IMR-90 (cell line): ENCODE data around the gene INSYN2A. TPM values are rescaled to one million over a fixed set of nuclear protein-coding genes. Genes with fewer than 3 reads are reported as not detected.

Source experiments
- ATAC-seq: fragments of 200-7000 bp; cut with Tn5 transposase; 2 replicates; pipeline ENCODE4 v1.9.1; 2020; ENCODE audit warnings: low read depth, mild to moderate bottlenecking, moderate library complexity
- BruUV-seq: library from RNA; stranded (reverse); fragments of 400-500 nt; replicated peaks from 2 replicates; lab custom pipeline; 2021; lab: Mats Ljungman, UMichigan
- CTCF ChIA-PET: fragments of 300-600 bp; formaldehyde crosslinking; extraction: SDS; loops from one replicate; lab custom pipeline; 2021; ENCODE audit warnings: antibody characterized with exemption; lab: Yijun Ruan, JAX
- POLR2A ChIA-PET: fragments of 300-600 bp; sonication (Branson Sonifier 250); formaldehyde crosslinking; loops from one replicate; lab custom pipeline; 2022; ENCODE audit warnings: antibody characterized with exemption; ENCODE audit not compliant: unreplicated experiment; lab: Charles Lee
- DNase-seq: peaks from one replicate; pipeline ENCODE4 v3.0.0; 2013
- H2AFZ ChIP-seq: replicated peaks from 2 replicates; pipeline ENCODE3; 2013; ENCODE audit warnings: low read length, mild to moderate bottlenecking; ENCODE audit not compliant: poor library complexity
- H2AK5ac ChIP-seq: 2 replicates; pipeline ENCODE4 v1.6.1; 2013; ENCODE audit warnings: low read depth, low read length, inconsistent platforms
- H2AK9ac ChIP-seq: replicated peaks from 2 replicates; pipeline ENCODE3; 2013; ENCODE audit warnings: mild to moderate bottlenecking, low read depth, low read length, moderate library complexity; ENCODE audit not compliant: poor library complexity
- H2BK120ac ChIP-seq: 2 replicates; pipeline ENCODE4 v1.6.1; 2013; ENCODE audit warnings: low read depth, low read length, inconsistent platforms
- H2BK15ac ChIP-seq: 3 replicates; pipeline ENCODE4 v1.6.1; 2013; ENCODE audit warnings: low read depth, low read length, inconsistent platforms
- H2BK20ac ChIP-seq: 2 replicates; pipeline ENCODE4 v1.6.1; 2013; ENCODE audit warnings: low read depth, mild to moderate bottlenecking, inconsistent platforms, low read length, moderate library complexity
- H2BK5ac ChIP-seq: 2 replicates; pipeline ENCODE4 v1.6.1; 2013; ENCODE audit warnings: mild to moderate bottlenecking, low read depth, low read length, inconsistent platforms; ENCODE audit not compliant: poor library complexity, severe bottlenecking
- H3K14ac ChIP-seq: replicated peaks from 2 replicates; pipeline ENCODE4 v1.6.1; 2013; ENCODE audit warnings: low read depth, low read length, inconsistent platforms
- H3K18ac ChIP-seq: 2 replicates; pipeline ENCODE4 v1.6.1; 2013; ENCODE audit warnings: low read depth, low read length, control low read depth
- H3K23ac ChIP-seq: 2 replicates; pipeline ENCODE4 v1.6.1; 2013; ENCODE audit warnings: low read depth, low read length, inconsistent platforms
- H3K27ac ChIP-seq: 2 replicates; pipeline ENCODE4 v1.5.1; 2013; ENCODE audit warnings: mild to moderate bottlenecking, control low read depth, low read length; ENCODE audit not compliant: insufficient read depth
- H3K27me3 ChIP-seq: 2 replicates; pipeline ENCODE4 v1.6.1; 2013; ENCODE audit warnings: low read length; ENCODE audit not compliant: control insufficient read depth, insufficient read depth
- H3K36me3 ChIP-seq: 2 replicates; pipeline ENCODE4 v1.6.1; 2013; ENCODE audit warnings: low read length, mixed read lengths; ENCODE audit not compliant: control insufficient read depth, insufficient read depth
- H3K4ac ChIP-seq: 2 replicates; pipeline ENCODE4 v1.6.1; 2013; ENCODE audit warnings: low read depth, low read length, inconsistent platforms
- H3K4me1 ChIP-seq: 2 replicates; pipeline ENCODE4 v1.6.1; 2013; ENCODE audit warnings: low read length, mixed read lengths; ENCODE audit not compliant: control insufficient read depth, insufficient read depth
- H3K4me2 ChIP-seq: 2 replicates; pipeline ENCODE4 v1.6.1; 2013; ENCODE audit warnings: low read depth, mild to moderate bottlenecking, control low read depth, low read length, moderate library complexity
- H3K4me3 ChIP-seq: 2 replicates; pipeline ENCODE4 v1.5.1; 2013; ENCODE audit warnings: low read depth, mild to moderate bottlenecking, control low read depth, low read length, moderate library complexity; ENCODE audit not compliant: insufficient read depth
- H3K56ac ChIP-seq: 2 replicates; pipeline ENCODE4 v1.6.1; 2013; ENCODE audit warnings: low read length, inconsistent platforms; ENCODE audit not compliant: insufficient read depth; ENCODE audit errors: extremely low read depth
- H3K79me1 ChIP-seq, 2 experiments: 2 replicates each; pipeline ENCODE4 v1.6.1; 2013; ENCODE audit warnings: low read length in 2 of 2, inconsistent platforms in 1 of 2, low read depth in 1 of 2
- H3K9ac ChIP-seq: 2 replicates; pipeline ENCODE4 v1.6.1; 2013; ENCODE audit warnings: low read depth, low read length, control low read depth
- H3K9me1 ChIP-seq: 2 replicates; pipeline ENCODE4 v1.6.1; 2013; ENCODE audit warnings: low read length, inconsistent platforms; ENCODE audit not compliant: insufficient read depth
- H3K9me3 ChIP-seq: 2 replicates; pipeline ENCODE4 v1.6.1; 2013; ENCODE audit warnings: low read length; ENCODE audit not compliant: control insufficient read depth, insufficient read depth
- H4K20me1 ChIP-seq: 2 replicates; pipeline ENCODE4 v1.6.1; 2013; ENCODE audit warnings: low read length, inconsistent platforms; ENCODE audit not compliant: insufficient read depth
- H4K5ac ChIP-seq: 2 replicates; pipeline ENCODE4 v1.6.1; 2013; ENCODE audit warnings: mild to moderate bottlenecking, low read depth, low read length, control low read depth
- H4K8ac ChIP-seq, 2 experiments: 2 replicates each; pipeline ENCODE4 v1.6.1; 2013; ENCODE audit warnings: low read depth in 2 of 2, low read length in 2 of 2, control low read depth in 1 of 2, inconsistent platforms in 1 of 2
- H4K91ac ChIP-seq: 2 replicates; pipeline ENCODE4 v1.6.1; 2013; ENCODE audit warnings: low read depth, low read length, inconsistent platforms; ENCODE audit not compliant: insufficient read depth
- BHLHE40 ChIP-seq: fragments of 150-350 bp; IDR thresholded peaks from 2 replicates; pipeline ENCODE4 v1.6.1; 2016; ENCODE audit warnings: mild to moderate bottlenecking, low read depth, low read length
- MAZ ChIP-seq: IDR thresholded peaks from 2 replicates; pipeline ENCODE4 v1.6.1; 2012; ENCODE audit warnings: low read depth, mild to moderate bottlenecking, low read length, improper control_type of control experiment, moderate library complexity, borderline replicate concordance
- MXI1 ChIP-seq: IDR thresholded peaks from 2 replicates; pipeline ENCODE4 v1.6.1; 2012; ENCODE audit warnings: low read depth, mild to moderate bottlenecking, low read length, moderate library complexity, borderline replicate concordance
- RAD21 ChIP-seq: IDR thresholded peaks from 2 replicates; pipeline ENCODE4 v1.6.1; 2012; ENCODE audit warnings: low read length, improper control_type of control experiment
- WGBS, 2 experiments: methylation state at CpG; one replicate each; pipeline versions ENCODE4 v1.1.5 to v1.1.7; 2013; ENCODE audit warnings: missing lambda C conversion rate in 2 of 2; ENCODE audit not compliant: insufficient read length in 1 of 2; ENCODE audit errors: extremely low coverage in 2 of 2; 5-methylcytosine and 5-hydroxymethylcytosine counted together
- dilution Hi-C: fragments of 300-500 bp; cut with HindIII; formaldehyde crosslinking; loops from one replicate; pipeline ENCODE4 v1.14.3; 2018; ENCODE audit warnings: low sequenced_read_pairs; ENCODE audit not compliant: unreplicated experiment
- in situ Hi-C: fragments of 300-500 bp; cut with MboI; formaldehyde crosslinking; loops from 3 replicates; pipeline ENCODE4 v1.14.3; 2019; ENCODE audit warnings: low sequenced_read_pairs, inconsistent platforms, mixed read lengths
- intact Hi-C: fragments of 100-400 bp; cut with micrococcal nuclease; formaldehyde crosslinking; loops from 2 replicates; pipeline ENCODE4 v1.10.0; 2022
- polyA plus RNA-seq, 3 experiments: library from polyadenylated mRNA; depleted of rRNA; stranded (reverse); fragments of >200 nt; gene quantifications; 2 replicates each; pipeline ENCODE4 v1.2.3, GENCODE V29; 2012; ENCODE audit warnings: low replicate concordance in 1 of 3
- total RNA-seq: library from RNA; depleted of rRNA; stranded (reverse); fragments of >200 nt; gene quantifications from 2 replicates; pipeline ENCODE4 v1.2.3, GENCODE V29; 2012

INSYN2A gene
- total and polyA plus RNA-seq, 2 of the 4 experiments (the other 2 are of a cell fraction) = 0.10 to 0.18 TPM

GRCh38 chr10:127197154-127197432 lies 702 bp upstream of the INSYN2A start:
- Histone ChIP-seq H2AK5ac (no peak overlapping the region), H4K20me1 (peaks cover 46% of the 10 kb centered on the region), H2AFZ (peak overlapping the region; percentile 57), H3K14ac (no peak overlapping the region), H4K5ac (no peak overlapping the region), H4K8ac (no peak overlapping the region), H3K36me3 (peaks cover 3% of the 10 kb centered on the region), H3K4ac (peak overlapping the region; percentile 22; the same call in 1 of the 2 replicates), H3K79me1 (peaks cover 0 to 24% of the 10 kb centered on the region in 2 experiments; a peak in 2 of 4 replicates), H3K9me3 (no peaks in the 10 kb centered on the region), H3K4me2 (peak overlapping the region; percentile 69), H2BK20ac (no peak overlapping the region), H3K56ac (no peak overlapping the region), H3K27me3 (no peaks in the 10 kb centered on the region; the same call in 1 of the 2 replicates), H3K9me1 (peaks cover 9% of the 10 kb centered on the region), H3K9ac (no peak overlapping the region), H2AK9ac (no peak overlapping the region), H3K27ac (no peak overlapping the region), H2BK120ac (no peak overlapping the region), H2BK15ac (no peak overlapping the region), H3K18ac (no peak overlapping the region), H3K4me3 (peak overlapping the region; percentile 30; the same call in 1 of the 2 replicates), H4K91ac (no peak overlapping the region), H3K4me1 (peaks cover 6% of the 10 kb centered on the region; the same call in 1 of the 2 replicates), H3K23ac (0 out of 2 replicates have a peak overlapping the region, but pooled peaks have one; percentile 42), H2BK5ac (no peak overlapping the region)
- ChIA-PET POLR2A (no interaction called here), CTCF (no interaction called here)
- in situ Hi-C loops (no loop called here), dilution Hi-C loops (no loop called here), intact Hi-C loops (loop anchor here (5.0 to 10.0 kb wide), 2 partner anchors 228 to 655 kb away; no protein-coding TSS in a partner anchor)
- BruUV-seq = no TSS peak
- TF ChIP-seq RAD21 = no peak
- TF ChIP-seq MAZ = no peak
- no peak for TF ChIP-seq BHLHE40
- TF ChIP-seq MXI1 = no peak
- no CpG with 5 or more reads among the region's 5 CpGs for WGBS, 2 experiments
- no peak for DNase-seq
- no peak for ATAC-seq
